ENCODE results near the gene SETD1A.
A peak's percentile ranks its signal among the peaks of the same experiment; 100 is the strongest.

The SETD1A gene

DNA sequence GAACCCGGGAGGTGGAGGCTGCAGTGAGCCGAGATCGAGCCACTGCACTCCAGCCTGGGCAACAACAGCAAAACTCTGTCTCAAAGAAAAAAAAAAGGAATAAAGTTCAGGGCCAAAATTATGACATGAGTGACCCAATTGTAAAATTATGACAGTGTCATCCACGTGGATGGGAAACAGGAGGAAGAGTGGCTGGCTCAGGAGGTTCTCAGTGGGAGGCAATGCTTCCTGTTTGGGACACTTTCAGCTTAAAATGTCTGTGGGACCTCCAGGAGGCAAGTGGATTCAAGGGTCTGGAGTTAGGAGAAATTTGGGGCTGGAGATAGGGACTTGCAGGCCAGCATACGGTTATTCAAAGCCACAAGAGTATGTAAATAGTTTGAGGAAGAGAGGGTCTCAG lies 67.8 kb downstream of the SETD1A start:
- no peak for DNase-seq

DNA sequence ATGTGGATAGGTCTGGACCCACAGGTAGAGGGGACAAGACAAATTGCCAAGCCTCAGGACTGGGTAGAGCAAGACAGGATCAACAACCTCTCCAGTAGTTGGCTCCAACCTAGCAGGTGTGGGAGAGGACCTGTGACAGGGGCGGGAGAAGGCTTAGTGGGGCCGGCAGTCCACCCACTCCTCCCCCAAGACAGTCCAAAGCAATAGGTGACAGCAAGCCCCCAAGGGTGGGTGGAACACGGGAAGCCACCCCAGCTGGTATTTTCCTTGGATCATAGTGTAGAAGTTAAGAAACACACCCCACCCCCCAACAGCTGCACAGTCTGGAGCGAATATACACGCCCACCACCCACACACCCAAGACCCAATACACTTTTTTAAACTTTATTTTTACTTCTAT lies 71.7 kb downstream of the SETD1A start:
- no peak for DNase-seq

DNA sequence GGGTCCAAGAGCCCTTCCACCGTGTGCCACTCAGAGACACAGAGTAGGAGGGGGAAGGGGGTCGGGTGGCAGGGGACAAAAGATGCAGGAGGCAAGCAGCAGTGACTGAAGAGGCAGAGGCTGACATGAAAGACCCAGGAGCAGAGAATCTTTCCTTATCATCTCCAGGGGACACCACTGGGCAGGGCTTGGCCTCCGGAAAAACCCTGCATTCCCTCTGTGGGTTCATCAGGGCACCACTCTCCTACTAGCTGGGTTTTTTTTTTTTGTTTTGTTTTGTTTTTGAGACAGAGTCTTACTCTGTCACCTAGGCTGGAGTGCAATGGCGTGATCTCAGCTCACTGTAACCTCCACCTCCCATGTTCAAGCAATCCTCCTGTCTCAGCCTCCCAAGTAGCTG lies 73.7 kb downstream of the SETD1A start:
- no peak for DNase-seq

GRCh38 chr16:31032736-31033708 lies 75.5 kb downstream of the SETD1A start, which contains the start of gene STX4:
Gene STX4 (plus strand): TSS chr16:31033558. CDS start chr16:31033806, 248 bp downstream.
- DNase-seq = peak; percentile 98

- peak; percentile 83 for DNase-seq
Observed at GRCh38 chr16:31033709-31034492, 76.3 kb downstream of the SETD1A start.
